C4-2B (cell line): Measurements from ENCODE around the gene LRRC36.
"Not testable (repeated sequence)": the region's sequence is repeated elsewhere in the genome, so short reads cannot be mapped to it uniquely, and the experiment has no call there.

Experiments
- ZFX ChIP-seq: fragments of 450-650 bp; IDR thresholded peaks from 2 replicates; pipeline ENCODE4 v1.6.1; 2017
- TF ChIP-seq, protein P1 (sequence below): fragments of 450-650 bp; conservative IDR thresholded peaks from 2 replicates; pipeline ENCODE4 v1.5.1; 2017; ENCODE audit warnings: mild to moderate bottlenecking

DNA sequence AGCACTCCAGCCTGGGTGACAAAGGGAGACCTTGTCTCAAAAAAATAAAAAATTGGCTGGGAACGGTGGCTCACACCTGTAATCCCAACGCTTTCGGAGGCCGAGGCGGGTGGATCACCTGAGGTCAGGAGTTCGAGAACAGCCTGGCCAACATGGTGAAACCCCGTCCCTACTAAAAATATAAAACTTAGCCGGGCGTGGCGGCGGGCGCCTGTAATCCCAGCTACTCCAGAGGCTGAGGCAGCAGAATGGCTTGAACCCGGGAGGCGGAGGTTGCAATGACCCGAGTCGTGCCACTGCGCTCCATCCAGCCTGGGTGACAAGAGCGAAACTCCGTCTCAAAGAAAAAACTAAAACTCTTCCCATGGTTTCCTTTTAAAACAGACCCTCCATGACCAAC lies 88.8 kb downstream of the LRRC36 start:
- TF ChIP-seq, protein P1, sequence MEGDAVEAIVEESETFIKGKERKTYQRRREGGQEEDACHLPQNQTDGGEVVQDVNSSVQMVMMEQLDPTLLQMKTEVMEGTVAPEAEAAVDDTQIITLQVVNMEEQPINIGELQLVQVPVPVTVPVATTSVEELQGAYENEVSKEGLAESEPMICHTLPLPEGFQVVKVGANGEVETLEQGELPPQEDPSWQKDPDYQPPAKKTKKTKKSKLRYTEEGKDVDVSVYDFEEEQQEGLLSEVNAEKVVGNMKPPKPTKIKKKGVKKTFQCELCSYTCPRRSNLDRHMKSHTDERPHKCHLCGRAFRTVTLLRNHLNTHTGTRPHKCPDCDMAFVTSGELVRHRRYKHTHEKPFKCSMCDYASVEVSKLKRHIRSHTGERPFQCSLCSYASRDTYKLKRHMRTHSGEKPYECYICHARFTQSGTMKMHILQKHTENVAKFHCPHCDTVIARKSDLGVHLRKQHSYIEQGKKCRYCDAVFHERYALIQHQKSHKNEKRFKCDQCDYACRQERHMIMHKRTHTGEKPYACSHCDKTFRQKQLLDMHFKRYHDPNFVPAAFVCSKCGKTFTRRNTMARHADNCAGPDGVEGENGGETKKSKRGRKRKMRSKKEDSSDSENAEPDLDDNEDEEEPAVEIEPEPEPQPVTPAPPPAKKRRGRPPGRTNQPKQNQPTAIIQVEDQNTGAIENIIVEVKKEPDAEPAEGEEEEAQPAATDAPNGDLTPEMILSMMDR: not testable (repeated sequence)
- not testable (repeated sequence) for TF ChIP-seq ZFX
